Neural progenitor cell (in vitro differentiated cells): ENCODE data around the gene KIF18B. TPM values are rescaled to one million over a fixed set of nuclear protein-coding genes. Genes with fewer than 3 reads are reported as not detected.

Experiments
- DNase-seq: peaks from one replicate; pipeline ENCODE4 v3.0.0-alpha.2; 2016; ENCODE audit warnings: low spot score
- H2AFZ ChIP-seq: fragments of 200-600 bp; sonication (generic); replicated peaks from 2 replicates; pipeline ENCODE4 v1.6.1; 2016; ENCODE audit warnings: antibody characterized with exemption
- H3F3A ChIP-seq: fragments of 200-600 bp; sonication (generic); 2 replicates; pipeline ENCODE4 v1.6.1; 2016; ENCODE audit warnings: antibody characterized with exemption, low read depth
- H3K27ac ChIP-seq: fragments of 200-600 bp; sonication (generic); 2 replicates; pipeline ENCODE4 v1.5.1; 2016; ENCODE audit warnings: mild to moderate bottlenecking
- H3K27me3 ChIP-seq: fragments of 200-600 bp; sonication (generic); 2 replicates; pipeline ENCODE4 v1.6.1; 2016; ENCODE audit warnings: mild to moderate bottlenecking, moderate library complexity
- H3K36me3 ChIP-seq: fragments of 200-600 bp; sonication (generic); 2 replicates; pipeline ENCODE4 v1.5.1; 2016
- H3K4me1 ChIP-seq: fragments of 200-600 bp; sonication (generic); 2 replicates; pipeline ENCODE4 v1.6.1; 2016; ENCODE audit warnings: mixed run types
- H3K4me2 ChIP-seq: fragments of 200-600 bp; sonication (generic); 2 replicates; pipeline ENCODE4 v1.6.1; 2016
- H3K4me3 ChIP-seq: fragments of 200-600 bp; sonication (generic); 2 replicates; pipeline ENCODE4 v1.5.1; 2016
- H3K79me2 ChIP-seq: fragments of 200-600 bp; sonication (generic); 2 replicates; pipeline ENCODE4 v1.6.1; 2016; ENCODE audit warnings: low read depth
- H3K9ac ChIP-seq: fragments of 200-600 bp; sonication (generic); 2 replicates; pipeline ENCODE4 v1.6.1; 2016
- H3K9me3 ChIP-seq: fragments of 200-600 bp; sonication (generic); 2 replicates; pipeline ENCODE4 v1.5.1; 2016; ENCODE audit warnings: low read depth
- H4K20me1 ChIP-seq: fragments of 200-600 bp; sonication (generic); 2 replicates; pipeline ENCODE4 v1.6.1; 2016; ENCODE audit warnings: low read depth
- H3K27ac Mint-ChIP-seq: 3 replicates; pipeline ENCODE4 v1.8.0; 2021; ENCODE audit warnings: mixed read lengths
- H3K27me3 Mint-ChIP-seq: 2 replicates; pipeline ENCODE4 v1.8.0; 2022; ENCODE audit warnings: low read depth, mild to moderate bottlenecking, inconsistent platforms, moderate library complexity, mixed read lengths; ENCODE audit not compliant: insufficient read depth
- H3K36me3 Mint-ChIP-seq: 3 replicates; pipeline ENCODE4 v1.8.0; 2021; ENCODE audit warnings: mixed read lengths
- H3K4me1 Mint-ChIP-seq: 3 replicates; pipeline ENCODE4 v1.8.0; 2021; ENCODE audit warnings: mixed read lengths
- H3K4me3 Mint-ChIP-seq: 3 replicates; pipeline ENCODE4 v1.8.0; 2021; ENCODE audit warnings: mild to moderate bottlenecking, moderate library complexity, mixed read lengths
- H3K9me3 Mint-ChIP-seq: 3 replicates; pipeline ENCODE4 v1.8.0; 2020; ENCODE audit warnings: mixed read lengths
- EZH2 ChIP-seq: fragments of 200-600 bp; sonication (generic); IDR thresholded peaks from 2 replicates; pipeline ENCODE4 v1.6.1; 2017; ENCODE audit warnings: antibody characterized with exemption, mild to moderate bottlenecking, moderate library complexity
- EZH2phosphoT487 ChIP-seq: fragments of 200-600 bp; sonication (generic); IDR thresholded peaks from 2 replicates; pipeline ENCODE4 v1.6.1; 2017; ENCODE audit warnings: antibody characterized with exemption
- total RNA-seq: library from RNA; depleted of rRNA; stranded (reverse); fragments of >200 nt; gene quantifications from 2 replicates; pipeline ENCODE4 v1.2.3, GENCODE V29; 2015; ENCODE audit warnings: low replicate concordance
- TF ChIP-seq, protein P1 (sequence below): fragments of 200-600 bp; sonication (generic); IDR thresholded peaks from 2 replicates; pipeline ENCODE4 v1.5.1; 2017; ENCODE audit warnings: antibody characterized with exemption, mild to moderate bottlenecking

The KIF18B gene
- total RNA-seq, 1 donor from 2014 or later, result 15.1 TPM

DNA sequence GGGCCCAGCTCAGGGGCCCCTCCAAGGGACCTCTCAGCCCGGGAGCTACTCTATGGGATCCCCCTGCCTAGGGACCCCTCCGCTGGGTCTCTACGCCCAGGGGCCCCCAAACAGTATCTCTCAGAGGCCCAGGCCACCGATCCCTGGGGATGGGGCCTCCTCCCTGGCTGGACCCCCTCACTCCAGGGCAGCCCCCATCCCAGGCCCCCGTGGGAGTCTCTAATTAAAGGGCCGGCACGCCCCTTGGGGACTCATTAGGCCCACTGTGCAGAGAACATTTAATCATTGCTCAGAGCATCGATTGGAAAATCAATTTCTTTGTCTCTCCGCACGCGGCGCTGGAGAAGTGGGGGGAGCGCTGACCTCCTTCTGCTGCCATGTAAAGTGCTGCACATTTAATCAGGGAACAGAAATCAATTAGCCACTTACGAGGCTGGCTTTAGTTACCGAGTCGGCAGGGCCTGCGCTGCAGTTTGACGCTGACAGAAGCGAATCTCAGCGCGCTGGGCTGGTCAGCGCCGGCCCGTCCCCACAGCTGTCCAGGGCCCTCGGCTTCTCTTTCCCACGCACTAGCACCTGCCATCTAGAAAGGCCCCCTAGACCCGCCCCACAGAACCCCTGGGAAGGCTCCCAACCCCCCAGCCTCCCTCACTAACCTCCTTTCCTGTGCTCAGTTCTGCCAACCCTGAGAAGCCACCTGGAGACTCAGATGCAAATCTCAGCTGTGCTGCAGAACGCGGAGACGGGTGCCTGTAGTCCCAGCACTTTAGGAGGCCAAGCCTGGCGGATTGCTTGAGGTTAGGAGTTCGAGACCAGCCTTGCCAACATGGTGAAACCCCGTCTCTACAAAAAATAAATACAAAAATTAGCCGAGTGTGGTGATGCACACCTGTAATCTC lies 40.7 kb upstream of the KIF18B start:
- H3K27ac ChIP-seq, result no peak overlapping the region
- Mint-ChIP-seq H3K9me3 (peaks cover 3% of the 10 kb centered on the region), H3K4me1 (peaks cover 15% of the 10 kb centered on the region), H3K36me3 (no peaks in the 10 kb centered on the region), H3K27ac (no peak overlapping the region), H3K4me3 (peak overlapping the region; percentile 74), H3K27me3 (peaks cover 15% of the 10 kb centered on the region)
- H3K4me3 ChIP-seq, result peak overlapping the region; percentile 36
- no peak overlapping the region for H3K9ac ChIP-seq
- H3K4me2 ChIP-seq, result peak overlapping the region; percentile 75
- peaks cover 22% of the 10 kb centered on the region for H3K4me1 ChIP-seq
- TF ChIP-seq, protein P1, sequence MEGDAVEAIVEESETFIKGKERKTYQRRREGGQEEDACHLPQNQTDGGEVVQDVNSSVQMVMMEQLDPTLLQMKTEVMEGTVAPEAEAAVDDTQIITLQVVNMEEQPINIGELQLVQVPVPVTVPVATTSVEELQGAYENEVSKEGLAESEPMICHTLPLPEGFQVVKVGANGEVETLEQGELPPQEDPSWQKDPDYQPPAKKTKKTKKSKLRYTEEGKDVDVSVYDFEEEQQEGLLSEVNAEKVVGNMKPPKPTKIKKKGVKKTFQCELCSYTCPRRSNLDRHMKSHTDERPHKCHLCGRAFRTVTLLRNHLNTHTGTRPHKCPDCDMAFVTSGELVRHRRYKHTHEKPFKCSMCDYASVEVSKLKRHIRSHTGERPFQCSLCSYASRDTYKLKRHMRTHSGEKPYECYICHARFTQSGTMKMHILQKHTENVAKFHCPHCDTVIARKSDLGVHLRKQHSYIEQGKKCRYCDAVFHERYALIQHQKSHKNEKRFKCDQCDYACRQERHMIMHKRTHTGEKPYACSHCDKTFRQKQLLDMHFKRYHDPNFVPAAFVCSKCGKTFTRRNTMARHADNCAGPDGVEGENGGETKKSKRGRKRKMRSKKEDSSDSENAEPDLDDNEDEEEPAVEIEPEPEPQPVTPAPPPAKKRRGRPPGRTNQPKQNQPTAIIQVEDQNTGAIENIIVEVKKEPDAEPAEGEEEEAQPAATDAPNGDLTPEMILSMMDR, result no peak
- TF ChIP-seq EZH2phosphoT487 (no peak), EZH2 (no peak)
- H3F3A ChIP-seq, result peaks cover 15% of the 10 kb centered on the region
- no peaks in the 10 kb centered on the region for H3K9me3 ChIP-seq
- DNase-seq, result peak; percentile 24
- peaks cover 4% of the 10 kb centered on the region for H3K27me3 ChIP-seq
- H2AFZ ChIP-seq, result peak overlapping the region; percentile 93
- H3K36me3 ChIP-seq, result no peaks in the 10 kb centered on the region
- H3K79me2 ChIP-seq, result no peaks in the 10 kb centered on the region
- no peaks in the 10 kb centered on the region for H4K20me1 ChIP-seq

DNA sequence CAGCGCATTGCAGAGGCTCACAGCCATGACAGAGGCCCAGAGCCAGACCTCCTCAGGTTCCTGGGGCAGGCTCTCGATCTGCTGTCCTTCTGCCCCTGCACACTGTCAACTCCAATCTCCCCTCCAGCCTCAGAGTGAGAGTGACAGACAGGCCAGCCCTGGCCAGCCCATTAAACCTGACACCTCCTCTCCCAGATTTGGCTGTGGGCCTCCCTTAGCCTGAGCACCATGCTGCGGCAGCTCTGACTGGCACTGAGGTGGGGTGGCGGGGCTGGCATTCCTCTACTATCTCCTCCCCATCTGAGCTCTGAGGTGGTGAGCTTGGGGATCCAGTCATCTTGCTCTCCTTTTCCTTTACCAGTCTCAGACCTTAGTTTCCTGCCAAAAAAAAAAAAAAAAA lies 36.0 kb upstream of the KIF18B start:
- H3K9me3 Mint-ChIP-seq, result peaks cover 3% of the 10 kb centered on the region
- H3K27me3 Mint-ChIP-seq, result peaks cover 14% of the 10 kb centered on the region
- H3K4me3 ChIP-seq, result no peak overlapping the region
- peaks cover 20% of the 10 kb centered on the region for H3K4me1 ChIP-seq
- no peak overlapping the region for H3K27ac ChIP-seq
- TF ChIP-seq EZH2phosphoT487 (no peak), EZH2 (no peak)
- TF ChIP-seq, protein P1, result no peak
- no peaks in the 10 kb centered on the region for H3K36me3 Mint-ChIP-seq
- no peak overlapping the region for H3K4me2 ChIP-seq
- DNase-seq, result no peak
- no peak overlapping the region for H2AFZ ChIP-seq
- H3K4me1 Mint-ChIP-seq, result peaks cover 29% of the 10 kb centered on the region
- no peak overlapping the region for H3K9ac ChIP-seq
- peaks cover 13% of the 10 kb centered on the region for H3F3A ChIP-seq
- no peaks in the 10 kb centered on the region for H3K9me3 ChIP-seq
- no peaks in the 10 kb centered on the region for H4K20me1 ChIP-seq
- no peaks in the 10 kb centered on the region for H3K36me3 ChIP-seq
- H3K27me3 ChIP-seq, result peaks cover 4% of the 10 kb centered on the region
- no peak overlapping the region for H3K4me3 Mint-ChIP-seq
- no peaks in the 10 kb centered on the region for H3K79me2 ChIP-seq
- no peak overlapping the region for H3K27ac Mint-ChIP-seq

DNA sequence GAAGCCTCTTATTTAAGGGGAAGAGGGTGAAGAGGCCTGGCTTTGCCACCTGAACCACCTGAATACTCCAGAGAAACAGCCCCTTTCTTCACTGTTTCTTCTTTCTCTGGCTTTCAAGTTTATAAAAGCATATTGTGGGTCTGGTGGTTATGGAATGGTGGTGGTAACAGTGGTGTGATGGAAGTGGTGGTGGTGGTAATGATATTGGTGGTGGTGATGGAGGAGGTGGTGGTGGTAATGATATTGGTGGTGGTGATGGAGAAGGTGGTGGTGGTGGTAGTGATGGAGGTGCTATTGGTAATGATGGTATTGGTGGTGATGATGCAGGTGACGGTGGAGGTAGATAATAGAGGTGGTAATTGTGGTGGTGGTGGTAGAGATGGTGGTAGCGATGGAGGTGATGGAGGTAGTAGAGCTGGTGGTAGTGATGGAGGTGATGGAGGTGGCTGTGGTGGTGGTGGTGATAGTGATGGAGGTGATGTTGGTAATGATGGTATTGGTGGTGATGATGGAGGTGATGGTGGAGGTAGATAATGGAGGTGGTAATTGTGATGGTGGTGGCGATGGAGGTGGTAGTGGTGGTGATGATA lies 34.6 kb upstream of the KIF18B start:
- Histone ChIP-seq H3K27me3 (peaks cover 4% of the 10 kb centered on the region), H3K4me2 (no peak overlapping the region), H4K20me1 (no peaks in the 10 kb centered on the region), H2AFZ (no peak overlapping the region), H3K79me2 (no peaks in the 10 kb centered on the region), H3K36me3 (no peaks in the 10 kb centered on the region), H3K4me1 (peaks cover 18% of the 10 kb centered on the region), H3F3A (peaks cover 1% of the 10 kb centered on the region), H3K4me3 (no peak overlapping the region), H3K9ac (no peak overlapping the region), H3K27ac (no peak overlapping the region), H3K9me3 (no peaks in the 10 kb centered on the region)
- DNase-seq, result no peak
- Mint-ChIP-seq H3K27me3 (peaks cover 11% of the 10 kb centered on the region), H3K4me1 (peaks cover 29% of the 10 kb centered on the region), H3K36me3 (no peaks in the 10 kb centered on the region), H3K9me3 (peaks cover 3% of the 10 kb centered on the region), H3K4me3 (peak overlapping the region; percentile 17), H3K27ac (no peak overlapping the region)
- TF ChIP-seq EZH2phosphoT487, result no peak
- TF ChIP-seq, protein P1, result no peak
- no peak for TF ChIP-seq EZH2
